H1 (cell line): ENCODE data around the gene PTPRD. TPM values are rescaled to one million over a fixed set of nuclear protein-coding genes. Genes with fewer than 3 reads are reported as not detected.

Source experiments
- JUN ChIP-seq: IDR thresholded peaks from 2 replicates; pipeline ENCODE4 v1.6.1; 2011; ENCODE audit warnings: low read depth, mild to moderate bottlenecking, improper control_type of control experiment, low read length
- KDM1A ChIP-seq: fragments of 200-600, 300-600 bp; sonication (generic); IDR thresholded peaks from 2 replicates; pipeline ENCODE4 v1.7.1; 2016; ENCODE audit warnings: mild to moderate bottlenecking, low read length, borderline replicate concordance
- TAF7 ChIP-seq: optimal IDR thresholded peaks from 2 replicates; pipeline ENCODE3; 2011; ENCODE audit warnings: low read depth, mild to moderate bottlenecking, inconsistent platforms, low read length, moderate library complexity, borderline replicate concordance
- polyA plus RNA-seq, 7 experiments: library from polyadenylated mRNA; depleted of rRNA in 3 of 7; stranded (reverse) in 5 of 7; unstranded in 2 of 7; fragments of >200 nt in 5 of 7; fragments of 200-250 nt in 2 of 7; gene quantifications; 1 replicate in 5 of 7; 2 replicates in 1 of 7; 4 replicates in 1 of 7; pipeline versions ENCODE4 v1.2.1 to v1.2.3, GENCODE V29; 2011 to 2013; ENCODE audit warnings: missing spikeins in 2 of 7, mixed read lengths in 2 of 7
- total RNA-seq: library from RNA; stranded (reverse); fragmentation: NEBNext Ultra II Directional; extraction: Animal tissue kit (Norgen Biotek cat#: 25700); gene quantifications from 2 replicates; pipeline ENCODE4 v1.2.1, GENCODE V29; 2021

Gene PTPRD
- total and polyA plus RNA-seq, 2 of the 8 experiments (the other 6 are each of a cell fraction or from before 2014, with no cell fraction given): 17.2 to 77.0 TPM

GRCh38 chr9:8270235-8270634 lies 2342.6 kb downstream of the PTPRD start (continued):
- TF ChIP-seq JUN: no peak
- no peak for TF ChIP-seq KDM1A
- no peak for TF ChIP-seq TAF7
